CD4-positive, alpha-beta T cell (primary cell): ENCODE results near the gene CABLES2. TPM values are rescaled to one million over a fixed set of nuclear protein-coding genes. Genes with fewer than 3 reads are reported as not detected.

Source experiments
- ATAC-seq: fragments of 200-7000 bp; cut with Tn5 transposase; one replicate; pipeline ENCODE4 v1.10.0; 2022; ENCODE audit warnings: mild to moderate bottlenecking; ENCODE audit not compliant: poor library complexity
- CTCF ChIA-PET: fragments of 350-600 bp; sonication (Branson Sonifier 250); formaldehyde crosslinking; loops from one replicate; lab custom pipeline; 2021; ENCODE audit warnings: antibody characterized with exemption, inconsistent platforms; lab: Charles Lee
- POLR2A ChIA-PET: fragments of 350-600 bp; sonication (Branson Sonifier 250); formaldehyde crosslinking; loops from one replicate; lab custom pipeline; 2021; ENCODE audit warnings: antibody characterized with exemption, inconsistent platforms; lab: Charles Lee
- DNase-seq, 14 experiments: peaks; one replicate each; pipeline ENCODE4 v3.0.0-alpha.2; 2013 to 2020; ENCODE audit warnings: mixed read lengths in 2 of 14
- H3K27ac ChIP-seq, 2 donors: one replicate each; pipeline versions ENCODE4 v1.5.1 to v1.7.0; 2013; ENCODE audit warnings: low read length in 2 of 2, low read depth in 1 of 2, mild to moderate bottlenecking in 1 of 2
- H3K27me3 ChIP-seq, 2 experiments: 1 replicate in 1 of 2; 2 replicates in 1 of 2; pipeline versions ENCODE4 v1.6.1 to v1.7.0; 2013; ENCODE audit warnings: low read length in 2 of 2, control low read depth in 1 of 2, mild to moderate bottlenecking in 1 of 2, moderate library complexity in 1 of 2; ENCODE audit not compliant: insufficient read depth in 2 of 2, control insufficient read depth in 1 of 2
- H3K36me3 ChIP-seq: one replicate; pipeline ENCODE4 v1.6.1; 2013; ENCODE audit warnings: low read length, control low read depth; ENCODE audit not compliant: insufficient read depth
- H3K4me1 ChIP-seq: one replicate; pipeline ENCODE4 v1.6.1; 2013; ENCODE audit warnings: low read length, control low read depth; ENCODE audit not compliant: insufficient read depth
- H3K4me3 ChIP-seq: one replicate; pipeline ENCODE4 v1.5.1; 2013; ENCODE audit warnings: mild to moderate bottlenecking, low read length, moderate library complexity
- H3K9me3 ChIP-seq, 2 experiments: 1 replicate in 1 of 2; 2 replicates in 1 of 2; pipeline versions ENCODE4 v1.6.1 to v1.7.0; 2013; ENCODE audit warnings: low read length in 2 of 2, mild to moderate bottlenecking in 2 of 2, control low read depth in 1 of 2, moderate library complexity in 1 of 2; ENCODE audit not compliant: control insufficient read depth in 1 of 2, insufficient read depth in 1 of 2
- H3K27ac Mint-ChIP-seq: one replicate; pipeline ENCODE4 v1.8.0; 2020; ENCODE audit warnings: mixed read lengths
- H3K27me3 Mint-ChIP-seq: one replicate; pipeline ENCODE4 v1.8.0; 2021; ENCODE audit warnings: mixed read lengths
- H3K36me3 Mint-ChIP-seq: one replicate; pipeline ENCODE4 v1.8.0; 2021; ENCODE audit warnings: low read depth, mixed read lengths
- H3K4me1 Mint-ChIP-seq: one replicate; pipeline ENCODE4 v1.8.0; 2021; ENCODE audit warnings: low read depth, mixed read lengths
- H3K4me3 Mint-ChIP-seq: one replicate; pipeline ENCODE4 v1.8.0; 2020; ENCODE audit warnings: mild to moderate bottlenecking, mixed read lengths
- H3K9me3 Mint-ChIP-seq: one replicate; pipeline ENCODE4 v1.8.0; 2020; ENCODE audit warnings: mixed read lengths
- CTCF ChIP-seq: fragments of 200-600 bp; IDR thresholded peaks from one replicate; pipeline ENCODE4 v1.8.0; 2022; ENCODE audit warnings: antibody characterized with exemption, mild to moderate bottlenecking
- intact Hi-C, 2 experiments: fragments of 100-400 bp; cut with DNase I in 1 of 2; cut with micrococcal nuclease in 1 of 2; formaldehyde crosslinking; loops; one replicate each; pipeline versions ENCODE4 v1.15.1 to v1.9.0; 2023 to 2025; cut with DNase I, micrococcal nuclease
- total RNA-seq, 174 experiments: library from RNA in 2 of 174; stranded (reverse) in 2 of 174; gene quantifications; one replicate each; pipeline ENCODE4 v1.2.3 and lab custom pipeline; 2021 to 2026

The CABLES2 gene
- total RNA-seq, 2 experiments from 2014 or later = 4.4 TPM

GRCh38 chr20:62394248-62395245 is 12.5 kb downstream of the CABLES2 start:
- peaks cover 0 to 12% of the 10 kb centered on the region in 2 experiments for H3K9me3 ChIP-seq
- no peak overlapping the region for H3K4me3 ChIP-seq
- no peak overlapping the region for H3K4me3 Mint-ChIP-seq
- no peaks in the 10 kb centered on the region for H3K4me1 ChIP-seq
- TF ChIP-seq CTCF = no peak
- no peak for ATAC-seq
- intact Hi-C loops = no loop called here
- no peak for DNase-seq
- no peak overlapping the region for H3K27ac ChIP-seq
- ChIA-PET POLR2A (no interaction called here), CTCF (no interaction called here)
- peaks cover 28% of the 10 kb centered on the region for H3K36me3 Mint-ChIP-seq
- H3K27me3 ChIP-seq = no peaks in the 10 kb centered on the region
- H3K27ac Mint-ChIP-seq = no peak overlapping the region
- no peaks in the 10 kb centered on the region for H3K4me1 Mint-ChIP-seq
- no peaks in the 10 kb centered on the region for H3K27me3 Mint-ChIP-seq
- H3K36me3 ChIP-seq = peaks cover 27% of the 10 kb centered on the region
- H3K9me3 Mint-ChIP-seq = no peaks in the 10 kb centered on the region

GRCh38 chr20:62393830-62394229 is 13.3 kb downstream of the CABLES2 start:
- CTCF ChIA-PET = no interaction called here
- DNase-seq = no peak
- ATAC-seq = no peak
- intact Hi-C loops = no loop called here
- H3K9me3 Mint-ChIP-seq = no peaks in the 10 kb centered on the region
- H3K9me3 ChIP-seq = peaks cover 0 to 12% of the 10 kb centered on the region in 2 experiments
- H3K36me3 ChIP-seq = peaks cover 34% of the 10 kb centered on the region
- peaks cover 6% of the 10 kb centered on the region for H3K4me1 Mint-ChIP-seq
- H3K4me3 Mint-ChIP-seq = no peak overlapping the region
- H3K36me3 Mint-ChIP-seq = peaks cover 36% of the 10 kb centered on the region
- TF ChIP-seq CTCF = no peak
- H3K4me3 ChIP-seq = no peak overlapping the region
- H3K4me1 ChIP-seq = peaks cover 2% of the 10 kb centered on the region
- H3K27ac ChIP-seq = no peak overlapping the region
- no peaks in the 10 kb centered on the region for H3K27me3 ChIP-seq
- no peak overlapping the region for H3K27ac Mint-ChIP-seq
- POLR2A ChIA-PET = no interaction called here
- no peaks in the 10 kb centered on the region for H3K27me3 Mint-ChIP-seq

DNA sequence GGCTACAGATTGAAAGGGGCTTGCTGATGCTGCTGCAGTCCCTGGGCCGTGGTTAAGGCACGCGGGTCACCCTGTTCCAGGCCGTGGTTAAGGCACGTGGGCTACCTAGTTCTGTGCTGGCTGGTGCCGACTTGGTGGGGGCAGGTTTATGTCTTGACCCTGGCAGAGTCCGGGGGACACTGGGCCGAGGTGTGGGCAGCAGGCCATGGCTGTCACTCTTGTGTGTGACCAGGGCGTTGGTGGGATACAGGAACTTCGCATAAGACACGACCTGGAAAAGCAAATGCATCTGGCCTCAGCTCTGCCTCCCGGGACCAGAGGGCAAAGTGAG is 13.8 kb downstream of the CABLES2 start:
- Histone ChIP-seq H3K4me3 (no peak overlapping the region), H3K27ac (no peak overlapping the region), H3K36me3 (peaks cover 40% of the 10 kb centered on the region), H3K27me3 (no peaks in the 10 kb centered on the region), H3K4me1 (peaks cover 7% of the 10 kb centered on the region), H3K9me3 (peaks cover 0 to 8% of the 10 kb centered on the region in 2 experiments)
- H3K9me3 Mint-ChIP-seq = no peaks in the 10 kb centered on the region
- TF ChIP-seq CTCF = no peak
- peaks cover 12% of the 10 kb centered on the region for H3K4me1 Mint-ChIP-seq
- no peak for ATAC-seq
- no peaks in the 10 kb centered on the region for H3K27me3 Mint-ChIP-seq
- ChIA-PET CTCF (no interaction called here), POLR2A (no interaction called here)
- intact Hi-C loops = no loop called here
- peaks cover 41% of the 10 kb centered on the region for H3K36me3 Mint-ChIP-seq
- no peak overlapping the region for H3K4me3 Mint-ChIP-seq
- DNase-seq = no peak
- H3K27ac Mint-ChIP-seq = no peak overlapping the region
